AG04450 (cell line): ENCODE measurements around the gene NEDD9. TPM values are rescaled to one million over a fixed set of nuclear protein-coding genes. Genes with fewer than 3 reads are reported as not detected.

Experiments
- CTCF ChIA-PET: fragments of 300-600, 350-600 bp; formaldehyde crosslinking; extraction: SDS; loops from one replicate; lab custom pipeline; 2022; ENCODE audit warnings: antibody characterized with exemption, inconsistent platforms; lab: Charles Lee
- POLR2A ChIA-PET: fragments of 350-600 bp; formaldehyde crosslinking; extraction: SDS; loops from one replicate; lab custom pipeline; 2021; ENCODE audit warnings: antibody characterized with exemption, inconsistent platforms; lab: Yijun Ruan, JAX
- DNase-seq: peaks from one replicate; pipeline ENCODE4 v3.0.0-alpha.2; 2011; ENCODE audit warnings: low read depth, low spot score
- H3K27ac ChIP-seq: one replicate; pipeline ENCODE4 v1.5.1; 2012; ENCODE audit warnings: low read depth, low read length, control low read depth
- H3K27me3 ChIP-seq: one replicate; pipeline ENCODE4 v1.6.0; 2012; ENCODE audit warnings: low read length; ENCODE audit not compliant: control insufficient read depth, insufficient read depth
- H3K4me3 ChIP-seq: 2 replicates; pipeline ENCODE4 v1.5.1; 2011; ENCODE audit warnings: mild to moderate bottlenecking, low read depth, low read length, control low read depth
- H3K9me3 ChIP-seq: 2 replicates; pipeline ENCODE4 v1.5.1; 2012; ENCODE audit warnings: low read length; ENCODE audit not compliant: control insufficient read depth, insufficient read depth
- CTCF ChIP-seq: IDR thresholded peaks from 2 replicates; pipeline ENCODE4 v1.5.1; 2011; ENCODE audit warnings: low read depth, low read length, control low read depth, inconsistent platforms
- polyA plus RNA-seq: library from polyadenylated mRNA; depleted of rRNA; stranded (reverse); fragments of >200 nt; gene quantifications from 2 replicates; pipeline ENCODE4 v1.2.3, GENCODE V29; 2011

Gene NEDD9
- polyA plus RNA-seq, 1 experiment = 7.2 TPM

DNA sequence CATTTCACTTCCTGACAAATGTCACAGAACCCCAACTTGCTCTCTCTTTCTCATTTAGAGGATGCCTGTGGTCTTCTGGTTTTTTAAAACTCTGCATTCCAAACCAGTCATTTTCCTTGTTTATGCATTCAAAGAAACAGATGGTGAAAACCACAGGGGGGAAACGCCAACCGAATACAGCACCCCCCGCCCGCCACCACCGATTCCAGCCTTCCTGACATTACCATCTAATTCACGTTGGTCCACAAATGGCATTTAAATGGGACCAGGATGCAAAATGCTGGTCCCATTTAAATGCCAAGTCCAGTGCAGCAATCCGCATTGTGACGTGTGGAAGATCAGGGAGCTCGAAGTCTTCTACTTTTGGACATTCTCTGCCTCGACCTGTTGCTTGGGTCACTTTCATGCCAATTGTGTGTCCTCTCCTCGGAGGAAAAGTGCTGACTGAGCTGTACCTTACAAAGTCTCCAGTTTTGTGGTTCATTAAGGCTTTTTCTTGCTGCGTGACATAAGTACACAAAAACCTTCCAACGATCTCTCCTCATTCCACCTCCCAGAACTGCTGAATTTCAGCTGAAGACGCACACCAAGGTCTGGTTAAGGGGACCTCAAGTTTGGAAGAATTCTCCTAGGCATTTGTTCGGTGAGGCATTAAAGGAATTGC lies 35.8 kb downstream of the NEDD9 start:
- H3K4me3 ChIP-seq = no peak overlapping the region
- DNase-seq = no peak
- peak overlapping the region; percentile 92 for H3K27ac ChIP-seq
- POLR2A ChIA-PET = interaction anchor here (1.0 kb wide), 1 partner anchor 238 kb away, joined by 3 read pairs; no protein-coding TSS in a partner anchor
- CTCF ChIA-PET = no interaction called here
- TF ChIP-seq CTCF = no peak
- H3K9me3 ChIP-seq = no peaks in the 10 kb centered on the region
- H3K27me3 ChIP-seq = no peaks in the 10 kb centered on the region

- Histone ChIP-seq H3K27ac (no peak overlapping the region), H3K9me3 (no peaks in the 10 kb centered on the region), H3K27me3 (no peaks in the 10 kb centered on the region), H3K4me3 (no peak overlapping the region)
- CTCF ChIA-PET = interaction anchor here (1.3 kb wide), 2 partner anchors 300 to 302 kb away, joined by 3 to 4 read pairs; no protein-coding TSS in a partner anchor
- no peak for TF ChIP-seq CTCF
- POLR2A ChIA-PET = no interaction called here
- DNase-seq = no peak
Measured at GRCh38 chr6:11194356-11195218, 37.9 kb downstream of the NEDD9 start.

DNA sequence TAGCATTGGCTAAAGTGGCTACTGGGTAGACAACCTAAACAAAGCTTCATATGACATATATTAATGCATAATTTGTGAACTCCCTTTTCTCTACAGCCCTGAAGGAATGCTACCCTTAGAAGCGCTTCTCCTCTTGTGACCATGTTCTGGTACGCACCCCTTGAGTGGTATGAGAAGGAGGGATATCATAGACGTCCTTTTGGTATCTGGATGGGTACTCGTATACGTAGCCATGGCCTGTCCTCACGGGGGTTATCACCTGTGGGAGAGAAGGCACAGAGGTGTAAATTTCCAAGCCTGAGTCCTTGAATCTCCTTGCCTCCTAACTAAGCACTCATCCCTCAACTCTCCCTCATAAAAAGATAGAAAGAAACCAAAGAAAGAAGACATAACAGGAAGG lies 39.0 kb downstream of the NEDD9 start:
- DNase-seq = no peak
- Histone ChIP-seq H3K4me3 (no peak overlapping the region), H3K27ac (no peak overlapping the region), H3K27me3 (no peaks in the 10 kb centered on the region), H3K9me3 (no peaks in the 10 kb centered on the region)
- no peak for TF ChIP-seq CTCF
- ChIA-PET CTCF (interaction anchor here (1.0 to 1.3 kb wide), 2 partner anchors 20 to 302 kb away, joined by 4 to 8 read pairs; no protein-coding TSS in a partner anchor), POLR2A (no interaction called here)

DNA sequence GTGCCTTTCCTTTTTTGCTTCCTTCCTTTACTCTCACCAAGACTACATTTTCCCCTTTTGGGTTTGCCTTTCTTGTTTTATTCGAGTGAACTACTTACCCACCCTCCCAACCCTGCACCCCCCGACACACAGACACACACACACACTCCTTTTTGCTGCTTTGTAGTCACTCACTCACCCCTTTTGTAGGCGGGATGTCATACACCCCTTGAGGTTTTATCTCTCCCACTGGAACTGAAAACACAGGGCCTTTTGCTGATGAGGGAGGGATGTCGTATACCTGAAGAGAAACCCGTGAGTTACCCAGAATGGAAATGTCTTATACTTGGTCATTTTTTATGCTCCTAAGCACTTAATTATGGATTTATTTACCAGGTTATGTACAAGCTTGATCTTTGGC lies 40.3 kb downstream of the NEDD9 start:
- H3K27ac ChIP-seq = no peak overlapping the region
- no peaks in the 10 kb centered on the region for H3K9me3 ChIP-seq
- TF ChIP-seq CTCF = no peak
- H3K4me3 ChIP-seq = no peak overlapping the region
- POLR2A ChIA-PET = no interaction called here
- no peak for DNase-seq
- CTCF ChIA-PET = no interaction called here
- no peaks in the 10 kb centered on the region for H3K27me3 ChIP-seq
